GM04503 (cell line): ENCODE measurements around the gene TMEM220.

ENCODE experiments used
- DNase-seq: peaks from one replicate; pipeline ENCODE4 v3.0.0-alpha.2; 2012; ENCODE audit warnings: low read depth

The TMEM220 gene

DNA sequence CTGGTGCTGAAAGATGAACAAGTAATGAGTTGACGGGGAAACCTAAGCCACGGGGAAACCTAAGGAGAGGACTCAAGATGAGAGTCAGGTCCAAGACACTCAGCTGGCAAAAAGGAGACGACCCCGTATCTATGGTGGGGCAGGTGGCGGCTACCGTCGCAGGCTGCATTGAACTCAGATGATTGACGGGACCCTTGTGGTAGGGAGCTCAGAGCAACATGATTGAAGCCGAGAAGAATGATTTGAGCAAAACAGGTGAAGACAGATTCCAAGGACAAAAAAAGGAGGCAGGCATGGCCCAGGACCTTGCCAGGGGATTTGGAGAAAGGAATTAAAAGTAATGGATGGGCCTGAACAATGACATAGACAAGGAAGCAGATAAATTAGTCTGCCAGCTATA lies 65.3 kb downstream of the TMEM220 start:
- no peak for DNase-seq
